HepG2 (cell line): ENCODE results near the gene BATF2. TPM values are rescaled to one million over a fixed set of nuclear protein-coding genes. Genes with fewer than 3 reads are reported as not detected.

ENCODE experiments used
- CCDC6 ChIP-seq: sonication (generic); formaldehyde crosslinking; IDR thresholded peaks from 2 replicates; pipeline ENCODE4 v1.8.1; 2022; ENCODE audit warnings: mild to moderate bottlenecking, missing genetic modification reagents, moderate library complexity
- HHEX ChIP-seq: IDR thresholded peaks from 2 replicates; pipeline ENCODE4 v1.6.1; 2016; ENCODE audit warnings: control low read depth
- HOXA7 ChIP-seq: sonication (generic); formaldehyde crosslinking; IDR thresholded peaks from 2 replicates; pipeline ENCODE4 v1.8.1; 2022; ENCODE audit warnings: mild to moderate bottlenecking, missing genetic modification reagents, moderate library complexity
- KDM5B ChIP-seq: sonication (generic); formaldehyde crosslinking; IDR thresholded peaks from 2 replicates; pipeline ENCODE4 v1.4.0; 2020; ENCODE audit warnings: missing genetic modification reagents, mild to moderate bottlenecking, borderline replicate concordance
- KLF6 ChIP-seq: IDR thresholded peaks from 2 replicates; pipeline ENCODE4 v1.8.0; 2016; ENCODE audit warnings: missing biosample characterization, missing genetic modification reagents
- MAFF ChIP-seq: IDR thresholded peaks from 2 replicates; pipeline ENCODE4 v1.6.1; 2011; ENCODE audit warnings: low read depth, low read length, improper control_type of control experiment
- MNT ChIP-seq: fragments of 450-650 bp; IDR thresholded peaks from 2 replicates; pipeline ENCODE4 v1.6.1; 2016
- PHB2 ChIP-seq: fragments of 450-650 bp; IDR thresholded peaks from 2 replicates; pipeline ENCODE4 v1.6.1; 2018; ENCODE audit not compliant: partially characterized antibody
- POLR2AphosphoS5 ChIP-seq: IDR thresholded peaks from 2 replicates; pipeline ENCODE4 v1.6.1; 2012; ENCODE audit warnings: low read depth, low read length
- SKI ChIP-seq: fragments of 450-650 bp; IDR thresholded peaks from one replicate; pipeline ENCODE4 v1.6.1; 2018; ENCODE audit warnings: mild to moderate bottlenecking; ENCODE audit not compliant: partially characterized antibody
- SNAI1 ChIP-seq: sonication (generic); formaldehyde crosslinking; IDR thresholded peaks from 2 replicates; pipeline ENCODE4 v1.5.0; 2020; ENCODE audit warnings: mild to moderate bottlenecking, missing genetic modification reagents, borderline replicate concordance
- SP140L ChIP-seq: sonication (generic); formaldehyde crosslinking; IDR thresholded peaks from 2 replicates; pipeline ENCODE4 v1.4.0; 2020; ENCODE audit warnings: missing genetic modification reagents, borderline replicate concordance
- SRSF9 ChIP-seq: fragments of 200-400 bp; formaldehyde crosslinking; IDR thresholded peaks from 2 replicates; pipeline ENCODE4 v1.6.1; 2018; ENCODE audit warnings: borderline replicate concordance, mild to moderate bottlenecking, low read depth, low read length; ENCODE audit not compliant: insufficient read depth, poor library complexity, severe bottlenecking
- ZBTB7A ChIP-seq: sonication (generic); formaldehyde crosslinking; IDR thresholded peaks from 2 replicates; pipeline ENCODE4 v1.8.0; 2022; ENCODE audit warnings: mild to moderate bottlenecking, missing genetic modification reagents
- ZC3H4 ChIP-seq: sonication (generic); formaldehyde crosslinking; IDR thresholded peaks from 2 replicates; pipeline ENCODE4 v1.4.0; 2020; ENCODE audit warnings: missing genetic modification reagents, borderline replicate concordance
- ZFYVE20 ChIP-seq: sonication (generic); formaldehyde crosslinking; IDR thresholded peaks from 2 replicates; pipeline ENCODE4 v1.8.0; 2023; ENCODE audit warnings: low read depth, mild to moderate bottlenecking, moderate library complexity, missing genetic modification reagents, borderline replicate concordance
- ZNF326 ChIP-seq: sonication (generic); formaldehyde crosslinking; IDR thresholded peaks from 2 replicates; pipeline ENCODE4 v1.4.0; 2020; ENCODE audit warnings: missing genetic modification reagents, borderline replicate concordance
- ZNF549 ChIP-seq: sonication (generic); formaldehyde crosslinking; IDR thresholded peaks from 2 replicates; pipeline ENCODE4 v1.5.0; 2020; ENCODE audit warnings: missing genetic modification reagents
- ZNF605 ChIP-seq: sonication (generic); formaldehyde crosslinking; IDR thresholded peaks from 2 replicates; pipeline ENCODE4 v1.8.0; 2022; ENCODE audit warnings: mild to moderate bottlenecking, missing genetic modification reagents
- ZNF773 ChIP-seq: sonication (generic); formaldehyde crosslinking; IDR thresholded peaks from 2 replicates; pipeline ENCODE4 v1.4.0; 2020; ENCODE audit warnings: missing genetic modification reagents, borderline replicate concordance
- ZNF816 ChIP-seq: sonication (generic); formaldehyde crosslinking; IDR thresholded peaks from 2 replicates; pipeline ENCODE4 v1.8.0; 2022; ENCODE audit warnings: missing genetic modification reagents, mild to moderate bottlenecking, borderline replicate concordance
- ZNF839 ChIP-seq: sonication (generic); formaldehyde crosslinking; IDR thresholded peaks from 2 replicates; pipeline ENCODE4 v1.4.0; 2020; ENCODE audit warnings: missing genetic modification reagents, mild to moderate bottlenecking, borderline replicate concordance
- polyA plus RNA-seq, 8 experiments: library from polyadenylated mRNA; depleted of rRNA in 3 of 8; stranded (reverse) in 7 of 8; unstranded in 1 of 8; fragments of >200 nt; fragmentation: Illumina TruSeq in 4 of 8; extraction: Trizol in 4 of 8; gene quantifications; 2 replicates each; pipeline versions ENCODE4 v1.2.1 to v1.2.3, GENCODE V29; 2011 to 2016; ENCODE audit warnings: low read depth in 4 of 8, missing spikeins in 1 of 8, mixed read lengths in 1 of 8; ENCODE audit not compliant: insufficient read depth in 1 of 8
- total RNA-seq, 5 experiments: library from RNA; depleted of rRNA; stranded (reverse); fragments of >200 nt; fragmentation: Illumina TruSeq; extraction: Trizol; gene quantifications; 2 replicates each; pipeline ENCODE4 v1.2.3, GENCODE V29; 2016; ENCODE audit warnings: low read depth in 1 of 5
- TF ChIP-seq, protein P1 (sequence below): sonication (generic); formaldehyde crosslinking; IDR thresholded peaks from 2 replicates; pipeline ENCODE4; 2020; ENCODE audit warnings: missing genetic modification reagents, mild to moderate bottlenecking, borderline replicate concordance
- TF ChIP-seq, protein P2 (sequence below): sonication (generic); formaldehyde crosslinking; IDR thresholded peaks from 2 replicates; pipeline ENCODE4 v1.4.0; 2020; ENCODE audit warnings: missing genetic modification reagents

The BATF2 gene
- total and polyA plus RNA-seq, 2 of the 13 experiments (the other 11 are each of a cell fraction or from before 2014, with no cell fraction given), result 2.8 to 3.9 TPM

GRCh38 chr11:65013888-65014725 lies 17.3 kb upstream of the BATF2 start, which contains the start of gene ARL2 (continued):
- TF ChIP-seq, protein P1, sequence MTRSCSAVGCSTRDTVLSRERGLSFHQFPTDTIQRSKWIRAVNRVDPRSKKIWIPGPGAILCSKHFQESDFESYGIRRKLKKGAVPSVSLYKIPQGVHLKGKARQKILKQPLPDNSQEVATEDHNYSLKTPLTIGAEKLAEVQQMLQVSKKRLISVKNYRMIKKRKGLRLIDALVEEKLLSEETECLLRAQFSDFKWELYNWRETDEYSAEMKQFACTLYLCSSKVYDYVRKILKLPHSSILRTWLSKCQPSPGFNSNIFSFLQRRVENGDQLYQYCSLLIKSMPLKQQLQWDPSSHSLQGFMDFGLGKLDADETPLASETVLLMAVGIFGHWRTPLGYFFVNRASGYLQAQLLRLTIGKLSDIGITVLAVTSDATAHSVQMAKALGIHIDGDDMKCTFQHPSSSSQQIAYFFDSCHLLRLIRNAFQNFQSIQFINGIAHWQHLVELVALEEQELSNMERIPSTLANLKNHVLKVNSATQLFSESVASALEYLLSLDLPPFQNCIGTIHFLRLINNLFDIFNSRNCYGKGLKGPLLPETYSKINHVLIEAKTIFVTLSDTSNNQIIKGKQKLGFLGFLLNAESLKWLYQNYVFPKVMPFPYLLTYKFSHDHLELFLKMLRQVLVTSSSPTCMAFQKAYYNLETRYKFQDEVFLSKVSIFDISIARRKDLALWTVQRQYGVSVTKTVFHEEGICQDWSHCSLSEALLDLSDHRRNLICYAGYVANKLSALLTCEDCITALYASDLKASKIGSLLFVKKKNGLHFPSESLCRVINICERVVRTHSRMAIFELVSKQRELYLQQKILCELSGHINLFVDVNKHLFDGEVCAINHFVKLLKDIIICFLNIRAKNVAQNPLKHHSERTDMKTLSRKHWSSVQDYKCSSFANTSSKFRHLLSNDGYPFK, result no peak; the same call in 1 of the 2 replicates
- TF ChIP-seq ZBTB7A (CRISPR knock-in tag) (peak; percentile 77), SNAI1 (CRISPR knock-in tag) (peak; percentile 27; the same call in 1 of the 2 replicates), CCDC6 (CRISPR knock-in tag) (peak; percentile 81), ZNF549 (no peak), SP140L (CRISPR knock-in tag) (no peak), ZNF816 (CRISPR knock-in tag) (no peak; the same call in 1 of the 2 replicates), SKI (peak; percentile 44), KDM5B (CRISPR knock-in tag) (peak; percentile 83), MNT (peak; percentile 39), HHEX (CRISPR knock-in tag) (no peak), PHB2 (no peak), SRSF9 (no peak), HOXA7 (CRISPR knock-in tag) (no peak), KLF6 (CRISPR knock-in tag) (no peak; the same call in 1 of the 2 replicates), ZNF605 (CRISPR knock-in tag) (peak; percentile 52; the same call in 1 of the 2 replicates), POLR2AphosphoS5 (peak; percentile 28; the same call in 1 of the 2 replicates), ZNF326 (CRISPR knock-in tag) (no peak), ZNF773 (CRISPR knock-in tag) (no peak), ZC3H4 (CRISPR knock-in tag) (no peak), ZFYVE20 (CRISPR knock-in tag) (0 out of 2 replicates have a peak, but pooled peaks have one; percentile 59), ZNF839 (no peak), MAFF (no peak)
- TF ChIP-seq, protein P2, sequence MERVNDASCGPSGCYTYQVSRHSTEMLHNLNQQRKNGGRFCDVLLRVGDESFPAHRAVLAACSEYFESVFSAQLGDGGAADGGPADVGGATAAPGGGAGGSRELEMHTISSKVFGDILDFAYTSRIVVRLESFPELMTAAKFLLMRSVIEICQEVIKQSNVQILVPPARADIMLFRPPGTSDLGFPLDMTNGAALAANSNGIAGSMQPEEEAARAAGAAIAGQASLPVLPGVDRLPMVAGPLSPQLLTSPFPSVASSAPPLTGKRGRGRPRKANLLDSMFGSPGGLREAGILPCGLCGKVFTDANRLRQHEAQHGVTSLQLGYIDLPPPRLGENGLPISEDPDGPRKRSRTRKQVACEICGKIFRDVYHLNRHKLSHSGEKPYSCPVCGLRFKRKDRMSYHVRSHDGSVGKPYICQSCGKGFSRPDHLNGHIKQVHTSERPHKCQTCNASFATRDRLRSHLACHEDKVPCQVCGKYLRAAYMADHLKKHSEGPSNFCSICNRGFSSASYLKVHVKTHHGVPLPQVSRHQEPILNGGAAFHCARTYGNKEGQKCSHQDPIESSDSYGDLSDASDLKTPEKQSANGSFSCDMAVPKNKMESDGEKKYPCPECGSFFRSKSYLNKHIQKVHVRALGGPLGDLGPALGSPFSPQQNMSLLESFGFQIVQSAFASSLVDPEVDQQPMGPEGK (CRISPR knock-in tag), result peak; percentile 61; the same call in 1 of the 2 replicates
